GM18907 (cell line): Measurements from ENCODE around the gene DUSP7.

ENCODE experiments used
- ATAC-seq: cut with Tn5 transposase; IDR thresholded peaks from one replicate; pipeline ENCODE4 v1.9.1; 2021; ENCODE audit warnings: mild to moderate bottlenecking, moderate library complexity; ENCODE audit not compliant: unreplicated experiment

Gene DUSP7

GRCh38 chr3:52056521-52056967 lies at the start of gene DUSP7:
Gene DUSP7 (minus strand): TSS chr3:52056571. CDS start chr3:52056366, 205 bp downstream.
- ATAC-seq = peak; percentile 31

DNA sequence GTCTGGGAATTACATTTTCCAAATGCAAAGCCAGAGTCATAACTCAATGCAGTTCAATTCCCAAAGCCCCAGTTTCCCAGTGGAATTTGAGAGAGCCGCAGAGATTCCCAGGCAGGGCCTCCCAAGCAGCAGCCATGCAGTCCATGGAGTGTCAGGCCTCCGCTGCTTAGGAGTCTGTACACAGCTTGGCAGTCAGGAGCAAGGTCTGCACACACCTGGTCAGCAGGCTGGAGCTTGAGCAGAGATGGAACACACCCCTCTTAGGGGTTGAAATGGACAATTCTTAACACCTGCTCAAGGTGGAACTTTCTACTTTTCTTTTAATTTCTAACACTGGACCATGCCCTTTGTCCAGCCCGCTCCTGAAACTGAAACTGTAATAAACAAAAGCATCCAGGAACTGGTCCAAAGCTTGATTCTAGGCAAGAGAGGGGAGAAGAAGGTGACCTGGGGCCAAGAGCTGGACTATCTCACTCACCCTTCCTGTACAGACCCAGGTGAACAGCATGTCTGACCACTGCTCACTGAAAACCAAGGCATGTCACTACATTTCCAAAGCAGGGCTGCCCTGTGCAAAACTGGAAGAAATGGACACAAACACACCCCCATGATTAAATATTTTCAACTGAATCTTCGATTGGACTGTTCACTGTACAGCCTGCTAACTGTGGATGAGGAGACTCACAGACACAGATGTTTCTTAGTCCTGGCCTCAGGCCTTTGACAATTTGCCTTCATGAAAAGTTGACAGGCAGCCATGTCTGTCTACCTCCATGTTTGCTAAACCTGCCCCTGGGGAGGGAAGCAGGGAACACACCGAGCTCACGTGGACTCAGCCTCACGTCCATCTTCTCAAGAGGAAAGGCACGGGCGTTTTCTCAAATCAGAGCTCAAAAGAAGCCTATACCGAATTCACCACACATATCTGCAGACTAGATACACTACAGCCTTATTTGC lies 48.6 kb upstream of the DUSP7 start:
- no peak for ATAC-seq

- ATAC-seq = no peak
Measured at GRCh38 chr3:52102934-52103333, 46.6 kb upstream of the DUSP7 start.

- ATAC-seq = no peak
Measured at GRCh38 chr3:52099001-52099401, 42.6 kb upstream of the DUSP7 start.

DNA sequence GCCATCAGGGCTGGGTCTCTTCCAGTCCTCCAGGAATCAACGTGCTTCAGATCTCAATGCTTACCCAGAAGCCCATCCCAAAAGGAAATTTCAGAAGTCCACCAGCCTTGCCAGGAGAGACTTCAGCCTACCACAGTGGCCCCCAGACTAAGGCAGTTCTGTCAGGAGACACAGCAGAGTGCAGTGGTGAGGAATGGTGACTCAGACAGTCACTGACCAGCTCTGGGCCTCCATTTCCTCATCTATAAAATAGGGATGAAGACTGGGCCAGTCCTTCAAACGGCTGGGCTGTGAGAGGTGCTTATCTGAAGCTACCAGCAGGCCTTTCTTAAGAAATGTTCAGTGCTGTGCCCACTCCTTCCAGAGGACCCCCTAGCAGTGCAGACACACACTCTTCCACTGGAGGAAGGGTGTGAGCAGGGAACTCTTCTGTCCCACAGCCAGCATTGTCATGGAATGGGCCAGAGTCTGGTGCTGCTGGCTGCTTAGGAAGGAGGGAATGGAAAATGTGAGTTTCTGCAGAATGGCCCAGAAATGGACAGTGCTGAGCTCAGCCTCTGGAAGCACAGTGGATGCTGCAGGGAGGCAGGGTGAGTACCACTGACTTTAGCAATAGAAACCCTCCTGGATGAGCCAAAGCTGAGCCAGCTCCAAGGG lies 41.6 kb upstream of the DUSP7 start:
- no peak for ATAC-seq

DNA sequence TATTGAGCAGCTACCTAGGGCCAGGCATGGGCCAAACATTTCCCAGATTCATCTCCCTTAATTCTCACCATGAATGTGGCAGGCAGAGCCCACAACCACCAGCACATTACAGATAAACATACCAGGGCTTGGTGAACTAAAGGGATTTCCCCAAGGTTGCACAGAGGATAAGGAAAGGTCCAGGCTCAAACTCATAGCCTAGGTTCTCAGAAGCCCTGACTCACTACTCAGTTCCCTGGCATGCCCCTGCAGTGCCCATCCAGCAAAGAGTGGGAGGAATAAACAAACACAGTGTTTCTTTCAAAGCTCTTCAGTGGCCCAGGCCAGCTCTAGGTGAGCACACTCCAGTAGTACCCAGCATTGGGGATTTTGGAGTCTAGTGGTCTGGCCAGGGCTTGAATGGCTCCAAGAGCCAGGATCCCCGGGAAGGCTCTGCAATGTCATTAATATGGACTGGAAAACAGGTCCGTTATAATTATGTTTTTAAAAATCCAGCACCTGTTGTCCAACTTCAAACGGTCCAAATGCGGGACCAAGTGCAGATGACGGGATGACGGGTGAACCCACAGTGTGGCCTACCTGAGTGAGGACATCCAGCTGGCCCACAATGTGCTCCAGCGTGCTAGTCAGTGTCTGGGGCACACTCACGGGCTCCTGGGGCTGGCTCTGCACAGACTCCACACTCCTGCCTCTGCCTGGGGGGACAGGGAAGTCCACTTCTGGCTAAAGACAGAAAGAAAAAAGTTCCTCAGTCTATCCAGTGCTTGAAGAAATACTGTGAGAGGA lies 39.8 kb upstream of the DUSP7 start:
- ATAC-seq = no peak

DNA sequence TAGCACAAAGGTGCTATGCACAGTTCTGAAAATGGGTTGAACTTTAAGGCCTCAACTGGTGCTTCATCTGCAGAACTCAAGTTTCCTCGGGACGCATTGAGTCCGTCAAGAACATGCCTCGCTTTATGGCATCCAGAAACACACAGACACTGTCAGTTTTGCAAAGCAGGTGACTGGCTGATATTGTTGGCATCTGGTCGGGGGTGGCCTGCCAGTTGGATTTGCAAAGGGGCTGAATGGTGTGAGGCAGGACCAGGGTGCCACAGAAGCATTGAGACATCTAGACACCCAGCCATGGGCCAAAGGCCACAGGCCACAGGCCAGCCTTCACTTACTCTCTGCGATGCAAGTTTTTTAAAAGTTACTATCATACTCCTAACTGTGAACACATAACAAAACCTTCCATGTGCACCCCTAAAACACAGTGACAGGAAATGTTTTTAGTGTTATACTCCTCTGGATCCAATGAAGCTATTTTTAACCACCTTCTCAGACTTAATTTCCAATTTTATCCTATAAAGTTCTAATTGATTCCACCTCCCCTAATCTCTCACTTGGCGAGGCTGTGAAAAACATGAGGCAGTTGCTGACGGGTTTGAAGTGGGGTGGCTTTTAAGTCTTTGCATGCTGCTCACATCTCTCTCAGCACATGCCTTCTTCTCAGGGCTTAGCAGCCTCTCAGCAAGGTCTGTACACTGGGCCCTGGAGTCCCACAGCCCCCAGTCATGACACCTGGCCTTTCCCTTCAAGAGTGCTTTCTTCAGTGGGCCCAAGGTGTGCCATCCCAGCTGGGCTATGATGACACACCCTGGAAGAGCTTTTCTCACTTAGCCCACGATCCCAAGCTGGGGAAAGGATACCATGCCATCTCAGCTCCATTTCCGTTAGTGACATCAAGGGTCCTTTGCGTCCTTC lies 38.5 kb upstream of the DUSP7 start:
- ATAC-seq = no peak

DNA sequence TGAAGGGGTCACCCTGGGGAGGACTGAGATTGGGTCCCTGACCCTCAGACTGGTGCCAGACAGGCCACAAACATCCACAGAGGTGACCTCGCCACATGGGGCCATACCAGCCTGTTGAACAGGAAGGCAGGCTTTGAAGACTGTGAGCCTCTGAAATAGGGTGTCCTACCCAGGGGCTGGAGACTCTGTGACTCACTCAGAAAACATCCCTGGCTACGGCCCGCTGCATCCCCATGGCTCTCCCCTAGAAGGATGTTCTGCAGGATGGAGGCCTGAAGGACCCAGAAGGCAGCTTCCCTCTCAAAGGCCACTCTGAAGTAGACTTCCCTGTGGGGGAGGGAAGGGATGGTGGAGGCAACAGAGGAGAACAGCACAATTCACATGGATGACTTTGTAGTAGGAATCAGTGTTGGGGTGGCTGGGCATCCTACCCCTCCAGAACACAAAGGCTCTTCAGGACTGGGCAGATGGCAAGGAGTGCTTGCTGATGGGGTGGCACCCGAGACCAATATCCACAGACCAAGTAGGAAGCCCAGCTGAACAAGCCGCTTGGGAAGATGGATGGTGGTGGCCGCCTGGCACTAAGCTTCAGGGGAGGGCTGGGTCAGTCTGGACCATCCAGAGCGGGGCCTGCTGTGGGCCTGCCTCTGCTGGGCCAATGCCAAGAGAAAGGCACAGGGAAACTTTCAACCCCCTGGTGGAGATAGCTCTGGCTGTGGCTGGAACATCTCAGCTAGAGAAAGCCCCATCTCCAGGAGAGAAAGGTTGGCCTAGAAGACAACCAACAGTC lies 37.6 kb upstream of the DUSP7 start:
- ATAC-seq = no peak

DNA sequence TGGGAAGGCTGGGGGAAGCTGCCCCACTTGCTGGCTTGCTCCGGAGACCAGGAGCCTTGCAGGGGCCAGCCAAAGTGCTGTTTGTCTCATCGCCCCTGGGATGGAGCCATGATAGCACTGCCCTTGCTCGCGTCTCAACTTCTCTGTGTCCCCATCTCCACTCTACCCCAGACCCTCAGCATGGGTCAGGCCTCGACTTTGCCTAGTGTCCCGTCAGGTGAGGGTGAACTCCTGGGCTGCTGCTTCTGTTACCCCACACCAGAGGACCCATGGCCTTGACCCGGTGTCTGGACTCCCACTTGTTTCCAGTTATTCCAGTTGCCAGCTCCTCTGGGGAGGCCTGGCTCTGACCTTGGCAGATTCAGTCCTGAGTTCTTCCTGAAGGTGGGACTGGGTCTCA lies 36.5 kb upstream of the DUSP7 start:
- no peak for ATAC-seq

DNA sequence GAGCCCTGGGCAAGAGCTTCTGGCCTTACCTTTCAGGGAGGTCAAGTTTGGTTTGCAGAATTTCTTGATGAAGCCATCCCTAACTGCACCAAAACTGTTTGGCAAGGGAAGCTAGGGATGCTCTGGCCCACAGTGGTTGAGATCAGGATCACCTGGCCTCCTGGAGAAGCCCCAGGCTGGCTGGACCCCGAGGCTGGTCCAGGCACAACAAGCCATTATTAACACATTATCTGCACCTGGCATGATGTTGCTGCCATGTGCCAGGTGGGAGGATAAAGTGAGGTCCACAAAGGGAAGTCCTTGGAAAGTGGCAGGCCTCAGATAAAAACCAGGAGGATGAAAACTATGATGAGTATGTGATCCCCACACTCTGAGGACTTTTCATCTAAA lies 35.9 kb upstream of the DUSP7 start:
- no peak for ATAC-seq

DNA sequence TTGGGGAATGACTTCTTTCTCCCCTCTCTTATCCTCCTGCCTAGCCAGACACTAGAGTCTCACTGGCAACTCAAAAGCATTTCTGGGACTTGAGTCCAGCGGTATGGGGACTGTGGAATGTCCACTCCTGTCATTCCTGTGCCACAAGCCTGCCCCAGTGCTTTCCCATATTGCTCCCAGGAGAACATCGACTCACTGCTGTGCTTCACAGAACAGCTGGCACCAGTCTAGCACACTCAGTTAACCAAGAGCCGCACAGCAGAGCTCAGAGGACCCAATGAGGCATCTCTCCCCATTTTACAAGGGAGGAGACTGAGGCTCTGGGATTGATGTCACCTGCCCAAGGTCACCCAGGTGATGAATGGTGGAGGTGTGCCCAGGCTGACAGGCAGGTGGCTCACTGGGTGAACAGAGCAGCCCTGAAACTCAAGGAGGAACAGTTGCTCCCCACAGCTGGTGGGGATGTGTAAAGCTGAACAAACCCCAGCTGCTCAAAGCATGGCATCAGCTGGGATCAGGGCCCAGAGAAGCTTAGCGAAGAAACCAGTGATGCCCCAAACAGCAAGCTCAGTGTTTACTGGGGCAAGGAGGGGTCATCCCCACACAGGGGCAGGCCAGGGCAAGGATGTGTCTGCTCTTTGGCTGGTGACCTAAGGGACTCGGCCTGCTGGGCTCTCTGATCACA lies 35.4 kb upstream of the DUSP7 start:
- no peak for ATAC-seq

DNA sequence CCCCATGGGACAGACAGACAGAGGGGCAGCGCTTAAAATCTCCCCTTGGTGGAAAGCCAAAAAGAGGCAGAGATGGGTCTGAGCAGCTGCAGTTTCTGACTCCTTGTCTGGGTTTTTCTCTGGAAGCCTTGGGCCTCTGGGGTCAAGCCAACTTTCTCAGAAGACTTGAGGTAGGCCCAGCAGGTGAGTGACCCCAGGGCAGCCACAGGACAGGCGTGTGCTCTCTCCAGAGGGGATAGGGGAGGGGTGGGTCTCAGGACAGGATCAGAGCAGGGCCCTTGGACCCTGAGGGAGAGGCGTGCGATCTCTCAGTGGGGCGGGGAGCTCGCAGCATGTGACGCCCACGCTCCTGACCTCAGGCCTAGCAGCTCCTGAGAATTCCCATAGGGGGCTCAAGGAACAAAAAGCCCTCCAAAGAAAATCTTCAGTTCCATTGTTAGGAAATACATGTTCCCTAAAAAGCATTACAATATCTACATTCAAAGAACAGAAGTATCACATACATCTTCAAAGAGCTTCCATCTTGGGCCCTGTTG lies 34.6 kb upstream of the DUSP7 start:
- ATAC-seq = no peak

GRCh38 chr3:52090131-52090932 lies 34.0 kb upstream of the DUSP7 start:
- ATAC-seq = no peak

- no peak for ATAC-seq
Measured at GRCh38 chr3:52089691-52090090, 33.3 kb upstream of the DUSP7 start.

DNA sequence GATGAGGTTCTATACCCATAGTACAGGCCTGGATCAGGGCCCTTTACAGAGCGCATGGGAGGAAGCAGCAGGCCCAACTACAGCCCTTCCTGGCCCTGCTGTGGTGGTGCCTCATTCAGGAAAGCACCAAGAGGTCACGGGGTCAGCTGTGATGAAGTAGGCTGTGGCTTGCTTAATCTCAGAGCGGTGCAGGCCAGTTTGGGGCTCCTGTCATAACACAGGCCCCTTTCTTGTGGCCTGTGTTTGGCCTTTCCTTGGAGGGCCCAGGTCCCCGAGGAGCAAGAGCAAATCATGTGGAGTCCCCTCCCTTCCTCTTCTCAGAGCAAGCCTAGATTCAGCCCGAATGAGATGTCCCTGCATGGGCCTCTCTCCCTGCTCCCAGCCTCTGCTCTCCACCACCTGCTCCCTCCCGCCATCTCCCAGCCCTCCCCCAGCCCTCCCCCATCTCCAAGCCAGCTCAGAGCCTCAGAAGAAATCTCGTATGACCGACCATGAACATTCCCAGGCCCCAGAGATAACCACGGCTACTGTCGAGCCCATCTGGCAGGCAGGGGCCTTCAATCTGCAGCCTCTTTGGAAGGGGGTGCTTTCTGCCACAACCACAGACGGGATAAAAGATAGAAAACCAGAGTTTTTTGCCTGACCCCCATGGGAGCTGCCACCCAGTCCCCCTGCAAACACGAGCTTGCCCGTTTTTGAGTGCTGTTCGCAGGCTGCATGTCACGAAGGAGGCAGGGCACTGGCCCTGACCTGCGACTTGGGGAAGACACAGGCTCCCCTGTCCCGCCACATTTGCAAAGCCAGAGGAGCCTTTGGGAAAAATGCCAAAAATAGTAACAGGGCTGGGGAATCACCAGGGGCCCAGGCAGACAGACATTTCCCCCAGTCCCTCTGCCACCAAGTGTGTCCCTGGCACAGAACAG lies 32.3 kb upstream of the DUSP7 start:
- no peak for ATAC-seq

DNA sequence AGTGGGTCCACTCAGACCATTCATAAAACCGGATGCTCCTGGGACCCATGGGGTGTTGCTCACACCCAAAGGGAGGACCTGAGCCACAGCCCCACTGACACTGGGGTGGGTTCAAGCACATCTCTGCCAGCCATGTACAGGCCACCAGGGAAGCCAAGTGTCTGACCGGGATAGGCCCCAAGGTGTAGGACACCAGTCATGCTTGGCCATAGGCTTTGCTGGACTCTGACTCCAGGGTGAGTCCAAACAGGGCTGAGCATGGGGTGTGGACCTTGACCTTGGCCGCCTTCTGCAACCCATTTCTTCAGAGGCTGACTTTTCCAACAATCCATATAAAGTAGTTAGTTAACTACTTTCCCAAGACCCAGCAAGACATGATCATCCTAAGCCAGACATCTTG lies 31.4 kb upstream of the DUSP7 start:
- ATAC-seq = no peak
